Measurements from ENCODE around the gene DNAJA2. TPM values are rescaled to one million over a fixed set of nuclear protein-coding genes. Genes with fewer than 3 reads are reported as not detected.

The DNAJA2 gene
- total RNA-seq, 4 donors from 2014 or later, result 40.4 to 65.4 (median 47.9) TPM

GRCh38 chr16:46911650-46912049 lies 61.8 kb downstream of the DNAJA2 start:
- no peak for DNase-seq (ENCODE audit: low spot score)
- no peak for TF ChIP-seq CTCF (IDR thresholded peaks at IDR 0.05)
- no peak for ATAC-seq (ENCODE audit: low FRiP score)

- TF ChIP-seq CTCF (IDR thresholded peaks at IDR 0.05), result no peak
- DNase-seq (ENCODE audit: low spot score) (no peak), ATAC-seq (ENCODE audit: low FRiP score) (no peak)
These were observed 62.4 kb downstream of the DNAJA2 start for GRCh38 chr16:46911038-46911437.

- TF ChIP-seq CTCF (IDR thresholded peaks at IDR 0.05), result peak in 2 of 3 donors; percentile 33 to 36
- peak; percentile 35 for DNase-seq (ENCODE audit: low spot score)
- ATAC-seq (ENCODE audit: low FRiP score), result peak; percentile 62
These were observed 64.7 kb downstream of the DNAJA2 start for GRCh38 chr16:46908540-46909372.

GRCh38 chr16:46907061-46907774 lies 66.3 kb downstream of the DNAJA2 start:
- TF ChIP-seq CTCF (IDR thresholded peaks at IDR 0.05), result no peak
- DNase-seq (ENCODE audit: low spot score), result no peak
- ATAC-seq (ENCODE audit: low FRiP score), result no peak

- TF ChIP-seq CTCF (IDR thresholded peaks at IDR 0.05), result no peak
- DNase-seq (ENCODE audit: low spot score) (no peak), ATAC-seq (ENCODE audit: low FRiP score) (no peak)
These were observed 67.0 kb downstream of the DNAJA2 start for GRCh38 chr16:46906360-46907060.

Other genes with a start within 250 kb of the DNAJA2 start
- gene MYLK3, start 225.3 kb downstream of the DNAJA2 start, total RNA-seq, result under 1 TPM in 2 of 4 donors, not detected in 2; 0.38 to 0.48 TPM
- gene C16orf87, start 142.5 kb downstream of the DNAJA2 start, total RNA-seq, result 1 to 10 TPM; 4.0 to 6.6 (median 4.7) TPM
- gene GPT2, start 89.3 kb downstream of the DNAJA2 start, total RNA-seq, result 100 to 1,000 TPM in 3 of 4 donors, 10 to 100 TPM in 1; 57.5 to 138 (median 105) TPM
- gene NETO2, start 170.3 kb upstream of the DNAJA2 start, total RNA-seq, result 1 to 10 TPM in 3 of 4 donors, under 1 TPM in 1; 0.79 to 8.8 (median 3.3) TPM